WTC11 (cell line): Measurements from ENCODE around the gene KIFC1. TPM values are rescaled to one million over a fixed set of nuclear protein-coding genes. Genes with fewer than 3 reads are reported as not detected.

Experiments
- ATAC-seq: fragments of 200-7000 bp; cut with Tn5 transposase; 2 replicates; pipeline ENCODE4 v1.10.0; 2021; ENCODE audit warnings: mild to moderate bottlenecking, moderate library complexity
- CTCF ChIA-PET: fragments of 300-600 bp; sonication (Branson Sonifier 250); formaldehyde crosslinking; loops from one replicate; lab custom pipeline; 2021; ENCODE audit warnings: antibody characterized with exemption; lab: Charles Lee
- POLR2A ChIA-PET: fragments of 350-600 bp; sonication (Branson Sonifier 250); formaldehyde crosslinking; loops from one replicate; lab custom pipeline; 2021; ENCODE audit warnings: antibody characterized with exemption; lab: Charles Lee
- DNase-seq: peaks from one replicate; pipeline ENCODE4 v3.0.0; 2021; ENCODE audit warnings: low spot score
- H3K27ac Mint-ChIP-seq: 2 replicates; pipeline ENCODE4 v1.8.0; 2021; ENCODE audit warnings: mixed read lengths
- H3K27me3 Mint-ChIP-seq: 2 replicates; pipeline ENCODE4 v1.8.0; 2021; ENCODE audit warnings: low read depth, mild to moderate bottlenecking, moderate library complexity, mixed read lengths
- H3K36me3 Mint-ChIP-seq: 2 replicates; pipeline ENCODE4 v1.8.0; 2021; ENCODE audit warnings: mixed read lengths
- H3K4me1 Mint-ChIP-seq: 2 replicates; pipeline ENCODE4 v1.8.0; 2022; ENCODE audit warnings: mixed read lengths
- H3K4me3 Mint-ChIP-seq: 2 replicates; pipeline ENCODE4 v1.8.0; 2021; ENCODE audit warnings: mild to moderate bottlenecking, moderate library complexity, mixed read lengths
- H3K9me3 Mint-ChIP-seq: 2 replicates; pipeline ENCODE4 v1.8.0; 2021; ENCODE audit warnings: mixed read lengths
- ATF1 ChIP-seq: sonication (generic); formaldehyde crosslinking; IDR thresholded peaks from 2 replicates; pipeline ENCODE4 v1.8.1; 2023; ENCODE audit warnings: mild to moderate bottlenecking, moderate library complexity, missing genetic modification reagents
- CREM ChIP-seq: sonication (generic); formaldehyde crosslinking; IDR thresholded peaks from 2 replicates; pipeline ENCODE4 v1.8.1; 2022; ENCODE audit warnings: mild to moderate bottlenecking, missing genetic modification reagents, moderate library complexity
- ETV6 ChIP-seq: sonication (generic); formaldehyde crosslinking; IDR thresholded peaks from 2 replicates; pipeline ENCODE4 v1.8.1; 2022; ENCODE audit warnings: mild to moderate bottlenecking, missing genetic modification reagents
- FOXJ3 ChIP-seq: sonication (generic); formaldehyde crosslinking; IDR thresholded peaks from 2 replicates; pipeline ENCODE4 v1.9.0; 2021; ENCODE audit warnings: missing genetic modification reagents, mild to moderate bottlenecking, borderline replicate concordance
- FOXP1 ChIP-seq: sonication (generic); formaldehyde crosslinking; IDR thresholded peaks from 2 replicates; pipeline ENCODE4 v1.8.0; 2022; ENCODE audit warnings: missing genetic modification reagents, mild to moderate bottlenecking, moderate library complexity, borderline replicate concordance
- NFE2L1 ChIP-seq: sonication (generic); formaldehyde crosslinking; IDR thresholded peaks from 2 replicates; pipeline ENCODE4 v1.8.1; 2023; ENCODE audit warnings: missing genetic modification reagents
- SMAD3 ChIP-seq: sonication (generic); formaldehyde crosslinking; IDR thresholded peaks from 2 replicates; pipeline ENCODE4 v1.8.0; 2022; ENCODE audit warnings: missing genetic modification reagents, mild to moderate bottlenecking, borderline replicate concordance
- SMAD4 ChIP-seq: sonication (generic); formaldehyde crosslinking; IDR thresholded peaks from 2 replicates; pipeline ENCODE4 v1.8.0; 2022; ENCODE audit warnings: mild to moderate bottlenecking, missing genetic modification reagents
- SP1 ChIP-seq: sonication (generic); formaldehyde crosslinking; conservative IDR thresholded peaks from 2 replicates; pipeline ENCODE4 v1.8.1; 2022; ENCODE audit warnings: missing genetic modification reagents
- ZBTB21 ChIP-seq: sonication (generic); formaldehyde crosslinking; IDR thresholded peaks from 2 replicates; pipeline ENCODE4 v1.8.1; 2023; ENCODE audit warnings: mild to moderate bottlenecking, missing genetic modification reagents, borderline replicate concordance
- ZNF219 ChIP-seq: sonication (generic); formaldehyde crosslinking; IDR thresholded peaks from 2 replicates; pipeline ENCODE4 v1.8.0; 2023; ENCODE audit warnings: missing genetic modification reagents, mild to moderate bottlenecking, borderline replicate concordance
- ZNF317 ChIP-seq: sonication (generic); formaldehyde crosslinking; IDR thresholded peaks from 2 replicates; pipeline ENCODE4 v1.8.1; 2023; ENCODE audit warnings: low read depth, mild to moderate bottlenecking, moderate library complexity, missing genetic modification reagents, borderline replicate concordance
- total RNA-seq: library from RNA; stranded (reverse); gene quantifications from 3 replicates; pipeline ENCODE4 v1.2.3, GENCODE V29; 2021
- TF ChIP-seq, protein P1 (sequence below): sonication (generic); formaldehyde crosslinking; IDR thresholded peaks from 2 replicates; pipeline ENCODE4 v1.8.1; 2022; ENCODE audit warnings: low read depth, missing genetic modification reagents, borderline replicate concordance
- TF ChIP-seq, protein P2 (sequence below): fragments of 250-450 bp; sonication (Bioruptor Pico); IDR thresholded peaks from 2 replicates; pipeline ENCODE4 v1.9.0; 2021; ENCODE audit warnings: mild to moderate bottlenecking
- TF ChIP-seq, protein P3 (sequence below): sonication (generic); formaldehyde crosslinking; IDR thresholded peaks from 2 replicates; pipeline ENCODE4 v1.8.1; 2023; ENCODE audit warnings: mild to moderate bottlenecking, missing genetic modification reagents, moderate library complexity
- TF ChIP-seq, protein P4 (sequence below): fragments of 250-450 bp; sonication (Bioruptor Pico); IDR thresholded peaks from 2 replicates; pipeline ENCODE4 v1.9.0; 2021; ENCODE audit warnings: mild to moderate bottlenecking
- TF ChIP-seq, protein P5 (sequence below): sonication (generic); formaldehyde crosslinking; IDR thresholded peaks from 2 replicates; pipeline ENCODE4 v1.8.1; 2022; ENCODE audit warnings: mild to moderate bottlenecking, missing genetic modification reagents, moderate library complexity, borderline replicate concordance
- TF ChIP-seq, protein P6 (sequence below): fragments of 250-450 bp; sonication (Bioruptor Pico); conservative IDR thresholded peaks from 2 replicates; pipeline ENCODE4 v1.9.0; 2021; ENCODE audit warnings: mild to moderate bottlenecking
- TF ChIP-seq, protein P7 (sequence below): sonication (generic); formaldehyde crosslinking; IDR thresholded peaks from 2 replicates; pipeline ENCODE4 v1.8.1; 2022; ENCODE audit warnings: missing genetic modification reagents, borderline replicate concordance

The KIFC1 gene
- total RNA-seq, 1 experiment from 2014 or later: 97.3 TPM

DNA sequence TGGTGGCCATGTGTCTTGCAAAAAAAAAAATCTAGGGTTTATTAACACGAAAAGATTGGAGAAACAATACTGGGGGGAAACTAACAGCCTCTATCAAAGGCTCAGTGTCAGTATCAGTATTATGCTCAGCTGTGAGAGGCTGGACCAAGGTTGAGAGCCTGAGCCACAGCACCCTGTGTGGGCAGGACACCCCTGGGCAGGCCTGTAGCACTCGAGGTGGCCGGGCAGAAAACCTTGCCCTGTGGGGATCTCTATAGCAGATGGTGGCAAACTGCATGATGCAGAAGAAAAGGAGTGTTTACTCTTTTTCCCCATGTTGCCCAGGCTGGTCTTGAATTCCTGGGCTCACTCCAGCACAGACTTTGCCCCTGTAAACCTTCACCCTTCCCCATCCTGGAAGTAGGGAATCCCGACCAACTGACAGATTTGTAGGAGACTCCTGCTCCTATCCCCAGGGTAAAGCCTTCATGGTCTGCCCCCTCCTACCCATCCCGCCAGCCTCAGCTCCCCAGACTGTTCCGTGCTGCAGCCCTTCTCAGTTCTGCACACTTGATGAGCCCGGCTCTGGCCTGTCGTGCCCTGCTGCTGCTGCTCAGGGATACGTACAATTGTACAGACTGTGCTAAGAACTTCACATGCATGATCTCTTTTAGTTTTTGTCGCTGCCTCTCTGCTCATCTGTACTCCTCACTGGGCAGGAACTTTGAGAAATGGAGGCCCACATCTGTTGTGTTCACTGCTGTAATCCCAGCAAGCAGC lies 8.0 kb upstream of the KIFC1 start:
- H3K36me3 Mint-ChIP-seq: no peaks in the 10 kb centered on the region
- no peak for DNase-seq
- no peak overlapping the region for H3K27ac Mint-ChIP-seq
- H3K4me3 Mint-ChIP-seq: no peak overlapping the region
- peaks cover 2% of the 10 kb centered on the region; the same call in 1 of the 2 replicates for H3K4me1 Mint-ChIP-seq
- TF ChIP-seq, protein P1, sequence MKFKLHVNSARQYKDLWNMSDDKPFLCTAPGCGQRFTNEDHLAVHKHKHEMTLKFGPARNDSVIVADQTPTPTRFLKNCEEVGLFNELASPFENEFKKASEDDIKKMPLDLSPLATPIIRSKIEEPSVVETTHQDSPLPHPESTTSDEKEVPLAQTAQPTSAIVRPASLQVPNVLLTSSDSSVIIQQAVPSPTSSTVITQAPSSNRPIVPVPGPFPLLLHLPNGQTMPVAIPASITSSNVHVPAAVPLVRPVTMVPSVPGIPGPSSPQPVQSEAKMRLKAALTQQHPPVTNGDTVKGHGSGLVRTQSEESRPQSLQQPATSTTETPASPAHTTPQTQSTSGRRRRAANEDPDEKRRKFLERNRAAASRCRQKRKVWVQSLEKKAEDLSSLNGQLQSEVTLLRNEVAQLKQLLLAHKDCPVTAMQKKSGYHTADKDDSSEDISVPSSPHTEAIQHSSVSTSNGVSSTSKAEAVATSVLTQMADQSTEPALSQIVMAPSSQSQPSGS (CRISPR knock-in tag): no peak
- TF ChIP-seq SMAD3 (CRISPR knock-in tag): no peak
- TF ChIP-seq, protein P2, sequence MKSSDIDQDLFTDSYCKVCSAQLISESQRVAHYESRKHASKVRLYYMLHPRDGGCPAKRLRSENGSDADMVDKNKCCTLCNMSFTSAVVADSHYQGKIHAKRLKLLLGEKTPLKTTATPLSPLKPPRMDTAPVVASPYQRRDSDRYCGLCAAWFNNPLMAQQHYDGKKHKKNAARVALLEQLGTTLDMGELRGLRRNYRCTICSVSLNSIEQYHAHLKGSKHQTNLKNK (CRISPR knock-in tag): no peak
- TF ChIP-seq, protein P3, sequence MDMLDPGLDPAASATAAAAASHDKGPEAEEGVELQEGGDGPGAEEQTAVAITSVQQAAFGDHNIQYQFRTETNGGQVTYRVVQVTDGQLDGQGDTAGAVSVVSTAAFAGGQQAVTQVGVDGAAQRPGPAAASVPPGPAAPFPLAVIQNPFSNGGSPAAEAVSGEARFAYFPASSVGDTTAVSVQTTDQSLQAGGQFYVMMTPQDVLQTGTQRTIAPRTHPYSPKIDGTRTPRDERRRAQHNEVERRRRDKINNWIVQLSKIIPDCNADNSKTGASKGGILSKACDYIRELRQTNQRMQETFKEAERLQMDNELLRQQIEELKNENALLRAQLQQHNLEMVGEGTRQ (CRISPR knock-in tag): no peak
- TF ChIP-seq, all 79 proteins: peak for 0
- ATAC-seq: no peak
- ChIA-PET POLR2A (interaction anchor here (0.7 kb wide), 1 partner anchor 32 kb away, joined by 11 read pairs; no protein-coding TSS in a partner anchor), CTCF (no interaction called here)
- Mint-ChIP-seq H3K27me3 (no peaks in the 10 kb centered on the region; the same call in 1 of the 2 replicates), H3K9me3 (no peaks in the 10 kb centered on the region)

DNA sequence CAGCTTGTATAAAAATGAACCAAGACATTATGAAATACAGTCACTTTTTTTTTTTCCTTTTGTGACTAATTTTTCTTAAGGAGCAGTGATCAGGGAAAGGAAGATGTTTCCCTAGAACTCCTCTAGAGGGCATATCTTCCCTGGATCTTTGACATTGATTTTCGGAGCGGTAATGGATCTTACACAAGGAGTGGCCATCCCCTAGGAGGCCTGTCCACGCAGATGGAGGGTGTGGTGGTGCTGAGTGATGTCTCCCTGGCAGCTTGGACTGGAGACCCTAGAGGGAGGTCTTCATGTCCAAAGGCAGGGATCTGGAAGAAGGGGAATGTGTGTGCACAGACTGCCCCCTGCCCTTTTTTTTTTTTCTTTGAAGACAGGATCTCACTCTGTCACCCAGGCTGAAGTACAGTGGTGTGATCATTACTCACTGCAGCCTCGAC lies 7.0 kb upstream of the KIFC1 start:
- Mint-ChIP-seq H3K27me3 (no peaks in the 10 kb centered on the region; the same call in 1 of the 2 replicates), H3K27ac (no peak overlapping the region), H3K4me3 (no peak overlapping the region), H3K4me1 (peaks cover 2% of the 10 kb centered on the region; the same call in 1 of the 2 replicates), H3K9me3 (no peaks in the 10 kb centered on the region), H3K36me3 (no peaks in the 10 kb centered on the region)
- ChIA-PET POLR2A (no interaction called here), CTCF (interaction anchor here (0.7 to 1.4 kb wide), 2 partner anchors 40 to 415 kb away, joined by 3 to 5 read pairs; no protein-coding TSS in a partner anchor)
- ATAC-seq: peak; percentile 86
- DNase-seq: no peak
- no peak for TF ChIP-seq FOXP1 (CRISPR knock-in tag)
- TF ChIP-seq ZNF317 (CRISPR knock-in tag): no peak
- no peak for TF ChIP-seq ZBTB21
- TF ChIP-seq, protein P4, sequence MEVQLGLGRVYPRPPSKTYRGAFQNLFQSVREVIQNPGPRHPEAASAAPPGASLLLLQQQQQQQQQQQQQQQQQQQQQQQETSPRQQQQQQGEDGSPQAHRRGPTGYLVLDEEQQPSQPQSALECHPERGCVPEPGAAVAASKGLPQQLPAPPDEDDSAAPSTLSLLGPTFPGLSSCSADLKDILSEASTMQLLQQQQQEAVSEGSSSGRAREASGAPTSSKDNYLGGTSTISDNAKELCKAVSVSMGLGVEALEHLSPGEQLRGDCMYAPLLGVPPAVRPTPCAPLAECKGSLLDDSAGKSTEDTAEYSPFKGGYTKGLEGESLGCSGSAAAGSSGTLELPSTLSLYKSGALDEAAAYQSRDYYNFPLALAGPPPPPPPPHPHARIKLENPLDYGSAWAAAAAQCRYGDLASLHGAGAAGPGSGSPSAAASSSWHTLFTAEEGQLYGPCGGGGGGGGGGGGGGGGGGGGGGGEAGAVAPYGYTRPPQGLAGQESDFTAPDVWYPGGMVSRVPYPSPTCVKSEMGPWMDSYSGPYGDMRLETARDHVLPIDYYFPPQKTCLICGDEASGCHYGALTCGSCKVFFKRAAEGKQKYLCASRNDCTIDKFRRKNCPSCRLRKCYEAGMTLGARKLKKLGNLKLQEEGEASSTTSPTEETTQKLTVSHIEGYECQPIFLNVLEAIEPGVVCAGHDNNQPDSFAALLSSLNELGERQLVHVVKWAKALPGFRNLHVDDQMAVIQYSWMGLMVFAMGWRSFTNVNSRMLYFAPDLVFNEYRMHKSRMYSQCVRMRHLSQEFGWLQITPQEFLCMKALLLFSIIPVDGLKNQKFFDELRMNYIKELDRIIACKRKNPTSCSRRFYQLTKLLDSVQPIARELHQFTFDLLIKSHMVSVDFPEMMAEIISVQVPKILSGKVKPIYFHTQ (CRISPR knock-in tag): no peak
- TF ChIP-seq, protein P5, sequence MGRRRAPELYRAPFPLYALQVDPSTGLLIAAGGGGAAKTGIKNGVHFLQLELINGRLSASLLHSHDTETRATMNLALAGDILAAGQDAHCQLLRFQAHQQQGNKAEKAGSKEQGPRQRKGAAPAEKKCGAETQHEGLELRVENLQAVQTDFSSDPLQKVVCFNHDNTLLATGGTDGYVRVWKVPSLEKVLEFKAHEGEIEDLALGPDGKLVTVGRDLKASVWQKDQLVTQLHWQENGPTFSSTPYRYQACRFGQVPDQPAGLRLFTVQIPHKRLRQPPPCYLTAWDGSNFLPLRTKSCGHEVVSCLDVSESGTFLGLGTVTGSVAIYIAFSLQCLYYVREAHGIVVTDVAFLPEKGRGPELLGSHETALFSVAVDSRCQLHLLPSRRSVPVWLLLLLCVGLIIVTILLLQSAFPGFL (CRISPR knock-in tag): no peak
- TF ChIP-seq ZNF219 (CRISPR knock-in tag): no peak
- TF ChIP-seq NFE2L1: no peak
- no peak for TF ChIP-seq CREM

DNA sequence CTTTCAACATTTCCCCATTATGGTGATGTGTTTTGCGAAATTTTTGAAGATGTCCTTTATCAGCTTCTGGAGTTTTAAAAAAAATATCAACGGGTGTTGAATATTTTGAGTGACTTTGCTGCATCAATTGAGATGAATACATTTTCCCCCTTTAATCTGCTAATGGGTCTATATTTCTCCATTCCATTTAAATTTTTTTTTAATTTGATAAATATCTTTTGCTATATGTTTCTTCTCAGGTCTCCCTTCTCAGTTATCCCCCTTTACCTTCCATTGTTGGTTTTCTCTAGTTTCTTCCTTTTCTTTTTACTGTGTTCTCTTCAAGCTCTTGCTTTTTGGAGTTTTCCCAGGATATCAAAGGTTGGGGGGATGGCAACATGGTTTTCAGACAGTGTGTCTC lies 1.4 kb upstream of the KIFC1 start:
- peak overlapping the region; percentile 99 for H3K27ac Mint-ChIP-seq
- peaks cover 4% of the 10 kb centered on the region; the same call in 1 of the 2 replicates for H3K27me3 Mint-ChIP-seq
- ChIA-PET POLR2A (interaction anchor here (1.3 kb wide), 1 partner anchor 113 kb away, joined by 4 read pairs; the partner anchor contains the start of gene B3GALT4), CTCF (interaction anchor here (0.6 to 2.7 kb wide), 6 partner anchors 25 to 108 kb away, joined by 3 to 21 read pairs (median 4); a partner anchor contains a TSS)
- H3K4me1 Mint-ChIP-seq: peaks cover 33% of the 10 kb centered on the region
- ATAC-seq (no peak), DNase-seq (no peak)
- no peaks in the 10 kb centered on the region for H3K9me3 Mint-ChIP-seq
- no peak overlapping the region for H3K4me3 Mint-ChIP-seq
- peaks cover 7% of the 10 kb centered on the region; the same call in 1 of the 2 replicates for H3K36me3 Mint-ChIP-seq
- TF ChIP-seq FOXJ3 (CRISPR knock-in tag): no peak
- TF ChIP-seq, protein P6, sequence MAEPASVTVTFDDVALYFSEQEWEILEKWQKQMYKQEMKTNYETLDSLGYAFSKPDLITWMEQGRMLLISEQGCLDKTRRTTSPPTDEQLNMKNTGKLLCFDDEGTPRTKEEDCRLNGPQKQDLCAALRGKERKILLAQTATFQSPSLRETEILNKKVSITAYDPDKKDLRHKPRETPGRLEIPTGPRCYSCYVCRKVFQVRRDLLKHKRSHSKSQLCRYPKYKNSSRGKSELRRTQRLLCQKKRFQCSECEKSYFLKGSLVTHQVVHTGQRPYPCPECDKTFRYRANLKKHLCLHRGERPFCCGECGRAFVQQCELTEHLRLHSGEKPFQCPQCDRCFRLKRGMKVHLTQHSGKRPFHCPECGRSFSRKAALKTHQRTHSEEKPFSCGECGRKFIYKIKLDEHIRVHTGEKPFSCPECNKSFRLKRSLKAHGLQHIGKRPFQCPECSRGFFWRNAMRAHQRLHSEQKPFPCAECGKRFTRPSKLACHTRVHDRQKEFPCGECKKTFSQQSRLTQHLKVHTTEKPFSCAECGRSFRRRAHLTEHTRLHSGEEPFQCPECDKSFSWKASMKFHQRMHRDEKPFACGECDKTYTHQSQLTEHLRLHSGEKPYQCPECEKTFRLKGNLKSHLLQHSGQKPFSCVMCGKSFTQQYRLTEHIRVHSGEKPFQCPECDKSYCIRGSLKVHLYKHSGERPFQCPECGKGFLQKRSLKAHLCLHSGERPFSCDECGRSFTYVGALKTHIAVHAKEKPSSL (CRISPR knock-in tag): no peak
- TF ChIP-seq ATF1 (CRISPR knock-in tag): no peak
- no peak for TF ChIP-seq FOXP1 (CRISPR knock-in tag)
- TF ChIP-seq, protein P7, sequence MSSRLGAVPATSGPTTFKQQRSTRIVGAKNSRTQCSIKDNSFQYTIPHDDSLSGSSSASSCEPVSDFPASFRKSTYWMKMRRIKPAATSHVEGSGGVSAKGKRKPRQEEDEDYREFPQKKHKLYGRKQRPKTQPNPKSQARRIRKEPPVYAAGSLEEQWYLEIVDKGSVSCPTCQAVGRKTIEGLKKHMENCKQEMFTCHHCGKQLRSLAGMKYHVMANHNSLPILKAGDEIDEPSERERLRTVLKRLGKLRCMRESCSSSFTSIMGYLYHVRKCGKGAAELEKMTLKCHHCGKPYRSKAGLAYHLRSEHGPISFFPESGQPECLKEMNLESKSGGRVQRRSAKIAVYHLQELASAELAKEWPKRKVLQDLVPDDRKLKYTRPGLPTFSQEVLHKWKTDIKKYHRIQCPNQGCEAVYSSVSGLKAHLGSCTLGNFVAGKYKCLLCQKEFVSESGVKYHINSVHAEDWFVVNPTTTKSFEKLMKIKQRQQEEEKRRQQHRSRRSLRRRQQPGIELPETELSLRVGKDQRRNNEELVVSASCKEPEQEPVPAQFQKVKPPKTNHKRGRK (CRISPR knock-in tag): no peak
- no peak for TF ChIP-seq SP1 (CRISPR knock-in tag)
- no peak for TF ChIP-seq ETV6 (CRISPR knock-in tag)
- TF ChIP-seq SMAD4: no peak
- no peak for TF ChIP-seq SMAD3 (CRISPR knock-in tag)
